Mesenchymal stem cell (in vitro differentiated cells and primary cell): Measurements from ENCODE around the gene IL6R.
"Not testable (repeated sequence)": the region's sequence is repeated elsewhere in the genome, so short reads cannot be mapped to it uniquely, and the experiment has no call there.

ENCODE experiments used
- DNase-seq: peaks from one replicate; pipeline ENCODE4 v3.0.0-alpha.2; 2013
- H2AFZ ChIP-seq: one replicate; pipeline ENCODE4 v1.6.1; 2013; ENCODE audit warnings: low read depth, mild to moderate bottlenecking, control low read depth, inconsistent platforms, low read length, moderate library complexity
- H2AK5ac ChIP-seq: 2 replicates; pipeline ENCODE4 v1.6.1; 2013; ENCODE audit warnings: low read length, moderate library complexity, mild to moderate bottlenecking, inconsistent platforms; ENCODE audit not compliant: severe bottlenecking
- H2BK120ac ChIP-seq: one replicate; pipeline ENCODE4 v1.6.1; 2013; ENCODE audit warnings: low read depth, mild to moderate bottlenecking, inconsistent platforms, low read length, moderate library complexity
- H2BK12ac ChIP-seq, 2 experiments: one replicate each; pipeline ENCODE4 v1.6.1; 2013; ENCODE audit warnings: inconsistent platforms in 2 of 2, low read length in 2 of 2, mild to moderate bottlenecking in 2 of 2, moderate library complexity in 2 of 2, control low read depth in 1 of 2
- H2BK15ac ChIP-seq: one replicate; pipeline ENCODE4 v1.6.1; 2013; ENCODE audit warnings: mild to moderate bottlenecking, low read depth, inconsistent platforms; ENCODE audit not compliant: poor library complexity, severe bottlenecking
- H2BK5ac ChIP-seq: 2 replicates; pipeline ENCODE4 v1.6.1; 2013; ENCODE audit warnings: low read depth, mild to moderate bottlenecking, low read length, control low read depth, inconsistent platforms; ENCODE audit not compliant: poor library complexity, severe bottlenecking
- H3K14ac ChIP-seq, 2 experiments: one replicate each; pipeline ENCODE4 v1.6.1; 2013; ENCODE audit warnings: inconsistent platforms in 2 of 2, low read length in 2 of 2, control low read depth in 1 of 2, mild to moderate bottlenecking in 1 of 2, moderate library complexity in 1 of 2
- H3K18ac ChIP-seq, 2 experiments: one replicate each; pipeline ENCODE4 v1.6.1; 2013; ENCODE audit warnings: inconsistent platforms in 2 of 2, low read length in 2 of 2, control low read depth in 1 of 2, low read depth in 1 of 2, mild to moderate bottlenecking in 1 of 2
- H3K23ac ChIP-seq, 2 experiments: one replicate each; pipeline ENCODE4 v1.6.1; 2013; ENCODE audit warnings: inconsistent platforms in 2 of 2, low read length in 2 of 2, mild to moderate bottlenecking in 2 of 2, moderate library complexity in 2 of 2, control low read depth in 1 of 2
- H3K27ac ChIP-seq: 2 replicates; pipeline ENCODE4 v1.5.1; 2013; ENCODE audit warnings: mild to moderate bottlenecking, moderate library complexity, low read length, control low read depth, inconsistent platforms; ENCODE audit not compliant: poor library complexity, severe bottlenecking
- H3K27me3 ChIP-seq, 2 experiments: 2 replicates each; pipeline versions ENCODE4 v1.6.1 to v1.7.0; 2013; ENCODE audit warnings: low read length in 2 of 2, mild to moderate bottlenecking in 2 of 2, moderate library complexity in 2 of 2, control low read depth in 1 of 2, inconsistent platforms in 1 of 2; ENCODE audit not compliant: control insufficient read depth in 1 of 2, insufficient read depth in 1 of 2
- H3K36me3 ChIP-seq, 2 experiments: 2 replicates each; pipeline versions ENCODE4 v1.6.1 to v1.7.0; 2013; ENCODE audit warnings: low read length in 2 of 2, control low read depth in 1 of 2, inconsistent platforms in 1 of 2, low read depth in 1 of 2, mild to moderate bottlenecking in 1 of 2; ENCODE audit not compliant: insufficient read depth in 2 of 2, control insufficient read depth in 1 of 2
- H3K4ac ChIP-seq, 2 experiments: one replicate each; pipeline ENCODE4 v1.6.1; 2013; ENCODE audit warnings: inconsistent platforms in 2 of 2, low read length in 2 of 2, mild to moderate bottlenecking in 2 of 2, moderate library complexity in 2 of 2, control low read depth in 1 of 2, low read depth in 1 of 2
- H3K4me1 ChIP-seq: 2 replicates; pipeline ENCODE4 v1.6.1; 2013; ENCODE audit warnings: low read depth, low read length, control low read depth; ENCODE audit not compliant: control insufficient read depth, insufficient read depth
- H3K4me2 ChIP-seq: 2 replicates; pipeline ENCODE4 v1.6.1; 2013; ENCODE audit warnings: low read length, mild to moderate bottlenecking, inconsistent platforms; ENCODE audit not compliant: poor library complexity, severe bottlenecking
- H3K4me3 ChIP-seq, 2 experiments: 2 replicates each; pipeline versions ENCODE4 v1.5.1 to v1.7.0; 2013; ENCODE audit warnings: low read length in 2 of 2, mild to moderate bottlenecking in 2 of 2, control low read depth in 1 of 2, low read depth in 1 of 2; ENCODE audit not compliant: insufficient read depth in 1 of 2
- H3K79me1 ChIP-seq: replicated peaks from 2 replicates; pipeline ENCODE4 v1.6.1; 2013; ENCODE audit warnings: mild to moderate bottlenecking, control low read depth, low read length, inconsistent platforms; ENCODE audit not compliant: poor library complexity, severe bottlenecking
- H3K9ac ChIP-seq: 2 replicates; pipeline ENCODE4 v1.7.0; 2013; ENCODE audit warnings: mild to moderate bottlenecking, low read length, moderate library complexity
- H3K9me3 ChIP-seq: 2 replicates; pipeline ENCODE4 v1.7.0; 2013; ENCODE audit warnings: mild to moderate bottlenecking, low read length; ENCODE audit not compliant: control insufficient read depth
- H4K8ac ChIP-seq: one replicate; pipeline ENCODE4 v1.6.1; 2013; ENCODE audit warnings: inconsistent platforms, mild to moderate bottlenecking, low read length, moderate library complexity
- H4K91ac ChIP-seq: one replicate; pipeline ENCODE4 v1.6.1; 2013; ENCODE audit warnings: mild to moderate bottlenecking, low read length, inconsistent platforms
- WGBS: methylation state at CpG from one replicate; pipeline ENCODE4 v1.1.7; 2013; ENCODE audit warnings: mixed read lengths; 5-methylcytosine and 5-hydroxymethylcytosine counted together

IL6R gene

GRCh38 chr1:154485910-154486496, 80.9 kb downstream of the IL6R start:
- 96% methylated on average over 7 of the region's 7 CpGs for WGBS
- DNase-seq: no peak
- H2BK15ac ChIP-seq: no peak overlapping the region
- H3K4ac ChIP-seq: no peak overlapping the region
- no peak overlapping the region for H3K23ac ChIP-seq
- no peak overlapping the region for H3K9ac ChIP-seq
- H3K4me2 ChIP-seq: no peak overlapping the region
- no peaks in the 10 kb centered on the region for H3K79me1 ChIP-seq
- no peak overlapping the region for H4K8ac ChIP-seq
- H2BK120ac ChIP-seq: no peak overlapping the region
- H3K36me3 ChIP-seq: no peaks in the 10 kb centered on the region
- no peak overlapping the region for H3K27ac ChIP-seq
- H2AFZ ChIP-seq: no peak overlapping the region
- no peak overlapping the region for H3K4me3 ChIP-seq
- H3K4me1 ChIP-seq: no peaks in the 10 kb centered on the region
- no peak overlapping the region for H3K18ac ChIP-seq
- no peak overlapping the region for H4K91ac ChIP-seq
- H3K14ac ChIP-seq: no peak overlapping the region
- H3K9me3 ChIP-seq: peaks cover under 1% of the 10 kb centered on the region
- H3K27me3 ChIP-seq: peaks cover 17 to 26% of the 10 kb centered on the region in 2 experiments
- H2AK5ac ChIP-seq: no peak overlapping the region
- no peak overlapping the region for H2BK5ac ChIP-seq
- no peak overlapping the region for H2BK12ac ChIP-seq

GRCh38 chr1:154486756-154487155, 81.6 kb downstream of the IL6R start:
- WGBS: 84% methylated on average over 5 of the region's 5 CpGs
- not testable (repeated sequence) for H3K4ac ChIP-seq, H3K9ac ChIP-seq, H4K8ac ChIP-seq, H3K36me3 ChIP-seq, H4K91ac ChIP-seq, H2AK5ac ChIP-seq, H2BK15ac ChIP-seq, H2AFZ ChIP-seq, DNase-seq, H3K23ac ChIP-seq, H2BK5ac ChIP-seq, H2BK120ac ChIP-seq, H3K4me3 ChIP-seq, H3K4me2 ChIP-seq, H3K14ac ChIP-seq, H3K27ac ChIP-seq, H3K9me3 ChIP-seq, H3K18ac ChIP-seq, H3K79me1 ChIP-seq, H3K4me1 ChIP-seq, H2BK12ac ChIP-seq
- H3K27me3 ChIP-seq: peaks cover 25 to 33% of the 10 kb centered on the region in 2 experiments

GRCh38 chr1:154488922-154489321, 83.8 kb downstream of the IL6R start:
- Histone ChIP-seq H2AK5ac (no peak overlapping the region), H3K4me1 (no peaks in the 10 kb centered on the region), H2BK12ac (no peak overlapping the region), H3K9ac (no peak overlapping the region), H2BK15ac (no peak overlapping the region), H3K4me2 (no peak overlapping the region), H4K91ac (no peak overlapping the region), H3K18ac (no peak overlapping the region), H3K27ac (no peak overlapping the region), H2BK5ac (no peak overlapping the region), H4K8ac (no peak overlapping the region), H2BK120ac (no peak overlapping the region), H3K4me3 (no peak overlapping the region), H3K27me3 (peaks cover 46 to 54% of the 10 kb centered on the region in 2 experiments), H3K79me1 (no peaks in the 10 kb centered on the region), H3K23ac (no peak overlapping the region), H3K4ac (no peak overlapping the region), H2AFZ (no peak overlapping the region), H3K9me3 (peaks cover 2% of the 10 kb centered on the region), H3K36me3 (no peaks in the 10 kb centered on the region), H3K14ac (no peak overlapping the region)
- no peak for DNase-seq
- 84% methylated on average over 20 of the region's 20 CpGs for WGBS

- no peak overlapping the region for H3K27ac ChIP-seq
- no peak overlapping the region for H3K18ac ChIP-seq
- H3K4me2 ChIP-seq: no peak overlapping the region
- H2BK5ac ChIP-seq: no peak overlapping the region
- peaks cover 2% of the 10 kb centered on the region for H3K9me3 ChIP-seq
- no peak overlapping the region for H3K4me3 ChIP-seq
- H2BK120ac ChIP-seq: no peak overlapping the region
- H3K4ac ChIP-seq: no peak overlapping the region
- 80% methylated on average over 4 of the region's 5 CpGs for WGBS
- H4K91ac ChIP-seq: no peak overlapping the region
- H3K27me3 ChIP-seq: peaks cover 47 to 54% of the 10 kb centered on the region in 2 experiments
- no peaks in the 10 kb centered on the region for H3K4me1 ChIP-seq
- H3K14ac ChIP-seq: no peak overlapping the region
- H3K79me1 ChIP-seq: no peaks in the 10 kb centered on the region
- H3K9ac ChIP-seq: no peak overlapping the region
- no peak overlapping the region for H2AFZ ChIP-seq
- DNase-seq: no peak
- no peak overlapping the region for H3K23ac ChIP-seq
- no peak overlapping the region for H4K8ac ChIP-seq
- H2BK12ac ChIP-seq: no peak overlapping the region
- no peak overlapping the region for H2AK5ac ChIP-seq
- no peak overlapping the region for H2BK15ac ChIP-seq
- no peaks in the 10 kb centered on the region for H3K36me3 ChIP-seq
Observed at GRCh38 chr1:154489695-154490274, 84.6 kb downstream of the IL6R start.
